Stimulated activated CD8-positive, alpha-beta memory T cell treated with anti-CD3 and anti-CD28 coated beads, Interleukin-12 subunit alpha, Interleukin-12 subunit beta, amount 100 ng/mL, for 24 hours (primary cell): ENCODE results near the gene TFF1.
A peak's percentile ranks its signal among the peaks of the same experiment; 100 is the strongest.
"Not testable (repeated sequence)": the region's sequence is repeated elsewhere in the genome, so short reads cannot be mapped to it uniquely, and the experiment has no call there.

Experiments used
- DNase-seq: peaks from one replicate; pipeline ENCODE4 v3.0.0-alpha.2; 2020; ENCODE audit errors: extremely low read depth

Gene TFF1

GRCh38 chr21:42366292-42367010 lies at the start of gene TFF1:
TFF1 (minus strand) TSS chr21:42366535; CDS start chr21:42366495, 40 bp downstream.
- DNase-seq = no peak

DNA sequence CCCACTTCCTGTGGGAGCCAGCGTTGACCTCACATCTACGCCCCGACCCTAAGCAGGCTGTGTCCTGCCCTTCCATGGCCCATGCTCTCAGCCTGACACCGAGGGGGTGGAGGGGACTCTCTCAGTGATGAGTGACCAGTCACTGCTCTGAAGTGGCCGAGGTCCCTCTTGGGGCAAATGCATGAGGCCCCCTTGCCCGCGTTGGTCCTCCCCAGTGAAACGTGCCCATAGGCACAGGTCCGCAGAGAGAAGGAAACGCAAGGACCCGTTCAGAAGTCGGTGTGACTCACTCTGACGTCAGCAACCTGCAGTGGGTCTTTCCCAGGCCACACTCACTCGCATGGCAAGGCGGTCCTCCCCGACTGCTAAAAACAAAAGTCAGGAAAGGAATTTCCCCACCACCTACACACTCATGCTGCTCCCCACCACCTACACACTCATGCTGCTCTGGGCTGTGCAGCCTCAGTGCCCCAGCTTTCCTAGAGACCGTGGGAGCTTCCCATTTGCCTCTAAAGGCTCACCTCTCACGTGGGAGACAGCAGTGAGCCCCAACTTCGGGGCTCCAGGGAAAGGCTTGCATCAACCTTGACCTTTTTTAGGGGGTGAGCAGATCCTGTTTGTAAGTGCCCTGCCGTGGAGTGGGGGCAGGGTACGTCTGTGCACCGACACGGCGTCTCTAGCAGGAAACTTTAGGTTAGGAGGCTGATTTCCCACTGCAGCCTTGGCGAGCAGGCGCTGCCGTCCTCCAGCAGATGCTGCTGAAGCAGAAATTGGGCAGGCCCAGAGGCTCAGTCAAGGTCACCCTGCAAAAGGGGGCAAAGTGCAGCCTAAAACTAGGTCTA lies 48.8 kb upstream of the TFF1 start:
- DNase-seq = peak; percentile 81

DNA sequence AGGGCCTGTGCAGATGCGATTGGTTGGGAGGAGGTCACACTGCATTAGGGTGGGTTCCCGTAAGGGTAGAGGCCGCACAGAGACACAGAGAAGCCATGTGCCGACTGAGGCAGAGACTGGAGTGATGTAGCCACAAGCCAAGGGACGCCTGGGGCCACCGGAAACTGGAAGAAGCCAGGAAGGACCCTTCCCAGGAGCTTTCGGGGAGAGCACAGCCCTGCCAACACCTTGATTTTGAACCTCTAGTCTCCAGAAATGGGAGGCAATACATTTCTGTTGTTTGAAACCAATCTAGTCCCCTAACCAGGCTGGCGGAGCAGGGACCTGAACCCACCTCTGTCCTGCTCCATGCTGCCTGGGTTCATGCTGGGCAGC lies 48.2 kb upstream of the TFF1 start:
- no peak for DNase-seq

DNA sequence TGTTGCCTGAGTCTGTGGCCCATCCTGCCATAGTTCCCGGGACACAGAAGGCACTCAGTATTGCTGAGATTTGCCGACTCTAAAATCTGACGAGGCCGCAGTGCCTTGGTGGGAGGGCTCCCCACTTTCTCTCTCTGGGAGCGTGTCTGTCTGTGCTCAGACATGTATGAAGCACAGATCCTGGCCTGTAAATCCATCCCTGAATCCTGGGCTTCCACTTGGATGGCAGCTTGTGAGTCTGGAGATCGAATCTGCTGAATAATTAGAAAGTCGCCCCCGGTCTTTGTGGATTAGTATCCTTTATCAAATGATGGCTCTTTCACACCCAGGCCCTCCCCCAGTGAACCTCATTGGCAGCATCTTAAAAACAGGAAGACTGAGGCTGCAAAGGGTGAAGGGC lies 47.7 kb upstream of the TFF1 start:
- no peak for DNase-seq

GRCh38 chr21:42413500-42413899 lies 47.2 kb upstream of the TFF1 start:
- DNase-seq = no peak

DNA sequence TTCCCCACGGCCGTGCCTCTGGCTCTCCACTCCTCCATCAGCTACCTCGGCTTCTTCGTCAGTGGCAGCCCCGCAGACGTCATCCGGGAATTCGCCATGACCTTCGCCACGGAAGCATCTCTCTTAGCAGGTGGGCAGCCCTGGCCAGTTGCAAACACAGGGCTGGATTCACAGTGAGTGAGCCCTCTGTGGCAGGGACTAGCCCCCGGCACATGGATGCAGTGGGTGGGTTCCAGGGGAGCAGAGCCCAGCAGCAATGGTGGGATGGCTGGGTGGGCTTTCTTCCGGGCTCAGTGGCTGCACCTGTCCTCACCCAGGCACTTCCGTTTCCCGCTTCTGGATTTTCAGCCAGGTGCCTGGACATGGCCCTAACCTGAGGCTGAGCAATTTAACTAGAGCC lies 46.8 kb upstream of the TFF1 start:
- no peak for DNase-seq

GRCh38 chr21:42412636-42412933 lies 46.2 kb upstream of the TFF1 start:
- DNase-seq = no peak

DNA sequence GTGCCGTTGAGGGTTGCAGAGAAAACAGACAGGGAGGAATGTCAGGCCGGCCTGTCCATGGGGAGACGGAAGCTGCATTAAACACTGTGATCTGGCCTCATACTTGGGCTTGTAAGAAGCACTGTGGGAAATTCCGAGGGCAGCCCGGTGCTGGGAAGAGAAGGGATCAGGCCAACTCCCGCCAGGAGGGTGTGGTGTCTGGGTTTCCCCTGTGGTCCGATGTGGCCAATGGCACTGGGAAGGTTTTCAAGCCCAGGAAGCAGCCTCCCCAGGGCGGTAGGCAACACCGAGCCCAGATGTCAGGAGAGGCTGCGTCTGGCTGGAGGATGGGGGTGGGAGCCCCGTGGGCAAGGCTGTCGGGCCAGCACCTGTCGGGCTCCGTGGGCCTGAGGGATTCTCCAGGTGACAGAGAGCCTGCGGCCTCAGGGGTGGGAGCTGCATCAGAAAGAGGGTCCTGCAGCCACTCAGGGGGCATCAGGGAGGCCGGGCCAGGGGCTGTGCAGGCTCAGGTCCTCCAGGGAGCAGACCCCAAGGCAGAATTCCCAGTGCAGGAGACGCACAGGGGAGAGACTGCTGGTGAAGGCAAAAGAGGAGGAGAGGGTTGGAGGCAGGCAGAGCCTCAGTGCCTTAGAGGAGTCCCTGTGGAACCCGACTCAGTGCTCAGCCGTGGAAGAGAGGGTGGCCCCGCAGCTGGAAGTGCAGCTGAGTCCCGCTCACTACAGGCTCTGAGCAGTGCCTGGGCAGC lies 45.7 kb upstream of the TFF1 start:
- DNase-seq = no peak

DNA sequence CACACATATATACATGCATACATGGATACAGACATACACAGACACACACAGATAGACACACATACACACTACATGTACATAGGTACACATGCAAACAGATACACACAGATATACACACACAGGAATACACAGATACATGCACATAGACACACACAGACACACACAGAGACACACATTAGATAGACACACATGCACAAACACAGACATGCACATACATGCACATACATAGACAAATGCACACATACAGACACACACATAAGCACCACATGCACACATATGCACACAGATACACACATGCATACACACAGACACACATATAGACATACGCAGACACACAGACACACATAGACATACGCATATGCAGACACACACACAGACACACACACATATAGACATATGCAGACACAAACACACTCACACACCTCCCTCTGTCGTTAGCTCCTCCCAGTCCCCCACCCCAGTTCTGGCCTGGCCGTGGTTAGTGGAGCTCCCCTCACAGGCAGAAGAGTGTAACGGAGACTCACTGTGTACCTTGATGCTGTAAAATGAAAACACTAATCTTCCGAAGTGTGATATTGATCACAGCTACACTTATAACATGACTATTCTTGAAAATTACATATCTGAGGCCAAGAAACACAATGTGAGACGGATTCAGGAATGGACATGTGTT lies 45.0 kb upstream of the TFF1 start:
- no peak for DNase-seq

- DNase-seq = no peak
These were observed 43.0 kb upstream of the TFF1 start for GRCh38 chr21:42409366-42409765.

- DNase-seq = not testable (repeated sequence)
These were observed 42.4 kb upstream of the TFF1 start for GRCh38 chr21:42408718-42409117.

GRCh38 chr21:42407476-42407875 lies 41.1 kb upstream of the TFF1 start:
- no peak for DNase-seq

- no peak for DNase-seq
These were observed 40.5 kb upstream of the TFF1 start for GRCh38 chr21:42406866-42407265.

DNA sequence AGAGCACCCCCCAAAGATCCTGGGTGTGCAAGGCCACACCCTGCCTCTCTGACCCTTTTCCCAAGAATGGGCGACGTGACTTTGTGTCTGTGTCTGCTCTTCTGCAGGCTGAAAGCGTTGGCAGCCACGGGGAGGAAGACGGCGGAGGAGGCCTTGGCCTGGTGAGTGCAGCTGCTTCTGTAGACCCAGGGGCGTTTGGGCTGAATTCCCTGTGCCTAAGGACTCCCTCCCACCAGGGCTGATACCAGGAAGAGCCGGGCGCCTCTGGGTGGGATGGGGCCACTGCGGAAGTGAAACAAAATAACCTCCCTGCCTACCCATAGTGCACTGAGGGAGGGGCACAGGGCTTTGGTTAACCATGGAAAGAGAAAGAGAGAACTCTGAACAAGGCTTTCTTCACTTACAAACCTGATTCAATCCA lies 39.9 kb upstream of the TFF1 start:
- DNase-seq = no peak

DNA sequence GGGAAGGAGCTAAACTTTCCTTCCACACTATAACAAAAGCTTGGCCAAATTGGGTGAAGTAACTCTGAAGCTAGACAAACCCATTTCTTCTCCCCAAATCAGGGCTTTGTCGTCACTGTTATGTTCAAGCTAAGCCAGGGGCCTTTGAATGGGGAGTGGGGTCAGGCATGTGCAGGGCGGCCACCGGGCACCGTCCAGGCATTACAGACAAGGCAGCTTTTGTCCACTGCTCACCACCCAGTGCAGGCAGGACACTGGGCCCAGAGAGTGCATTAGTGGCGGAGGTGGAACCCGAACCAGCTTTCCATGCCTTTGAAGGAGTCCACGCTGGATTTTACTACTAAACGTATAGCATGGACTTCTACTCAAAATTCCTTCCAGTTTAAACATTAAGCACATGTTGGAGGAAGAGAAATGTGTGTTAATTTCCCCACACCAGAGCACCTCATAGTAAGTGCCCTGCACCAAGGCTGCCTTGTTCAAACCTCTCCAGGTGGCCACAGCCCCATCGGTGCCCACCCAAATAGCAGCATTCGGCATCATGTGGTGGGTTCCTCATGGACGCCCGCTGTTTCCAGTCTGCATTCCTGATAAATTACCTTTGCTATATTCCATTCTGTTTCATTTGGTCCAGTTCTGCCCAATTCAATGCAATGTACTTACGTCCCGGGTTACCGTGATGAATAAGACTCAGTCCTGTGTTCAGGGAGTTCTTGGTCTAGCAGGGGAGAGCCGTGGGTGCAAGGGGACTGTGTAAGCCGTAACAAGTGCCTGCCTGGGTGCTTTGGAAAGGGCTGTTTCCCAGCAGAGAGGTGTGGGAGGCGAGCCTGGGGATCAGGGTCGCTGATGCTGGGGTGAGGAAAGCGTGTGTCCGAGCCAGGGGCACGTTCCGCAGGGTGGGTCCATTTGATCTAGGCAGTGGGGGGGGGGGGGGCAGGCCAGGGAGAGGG lies 39.0 kb upstream of the TFF1 start:
- no peak for DNase-seq

DNA sequence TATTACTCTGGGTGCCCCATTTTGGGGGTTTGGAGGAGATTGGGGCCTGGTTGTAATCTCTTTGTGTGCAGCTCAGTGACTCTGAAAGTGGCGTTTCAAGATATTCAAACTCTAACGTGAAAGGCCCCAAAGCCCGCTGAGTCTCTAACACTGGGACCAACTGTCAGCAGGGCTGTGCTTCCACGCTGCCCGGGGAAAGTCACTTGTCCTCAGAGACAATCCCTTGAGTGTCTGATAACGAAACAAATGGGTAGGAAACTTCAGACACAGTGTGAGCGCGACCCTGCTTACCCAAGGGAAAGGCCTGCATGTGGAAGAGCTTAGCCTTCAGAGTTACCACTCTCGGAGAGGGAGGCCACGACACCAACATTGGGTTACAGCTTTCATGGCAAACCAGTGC lies 38.2 kb upstream of the TFF1 start:
- DNase-seq = no peak

DNA sequence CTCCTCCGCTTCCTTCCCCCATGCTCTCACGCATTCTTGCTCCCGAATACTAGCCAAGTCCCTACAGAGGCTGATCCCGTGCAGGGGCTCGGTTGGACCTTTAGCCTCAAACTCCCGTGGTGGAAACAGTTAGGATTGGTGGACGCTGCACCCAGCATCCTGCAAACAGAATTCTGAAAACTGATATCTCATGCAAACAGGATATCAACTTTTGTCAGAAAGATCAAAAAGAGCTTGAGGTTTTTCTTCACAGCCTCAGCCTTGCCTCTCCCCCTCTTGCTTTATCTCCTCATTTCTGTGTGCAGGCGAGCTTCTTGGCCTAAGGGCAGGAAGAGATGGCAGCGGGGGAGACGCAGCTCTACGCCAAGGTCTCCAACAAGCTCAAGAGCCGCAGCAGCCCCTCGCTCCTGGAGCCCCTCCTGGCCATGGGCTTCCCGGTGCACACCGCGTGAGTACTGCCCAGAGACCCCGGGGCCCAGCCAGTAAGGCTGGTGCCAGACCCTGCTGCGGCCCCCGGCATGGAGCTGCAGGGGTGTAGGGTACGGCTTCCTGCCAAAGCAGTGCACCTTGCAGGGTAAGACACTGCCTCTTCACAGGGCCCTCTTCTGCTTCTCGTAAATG lies 37.4 kb upstream of the TFF1 start, which contains the start of gene UBASH3A:
Gene UBASH3A (plus strand): TSS at position 292 of the 621 bp plus-strand sequence. CDS start 44 bp downstream, at position 336.
- no peak for DNase-seq

GRCh38 chr21:42401820-42402251 lies 35.5 kb upstream of the TFF1 start:
- DNase-seq = no peak

DNA sequence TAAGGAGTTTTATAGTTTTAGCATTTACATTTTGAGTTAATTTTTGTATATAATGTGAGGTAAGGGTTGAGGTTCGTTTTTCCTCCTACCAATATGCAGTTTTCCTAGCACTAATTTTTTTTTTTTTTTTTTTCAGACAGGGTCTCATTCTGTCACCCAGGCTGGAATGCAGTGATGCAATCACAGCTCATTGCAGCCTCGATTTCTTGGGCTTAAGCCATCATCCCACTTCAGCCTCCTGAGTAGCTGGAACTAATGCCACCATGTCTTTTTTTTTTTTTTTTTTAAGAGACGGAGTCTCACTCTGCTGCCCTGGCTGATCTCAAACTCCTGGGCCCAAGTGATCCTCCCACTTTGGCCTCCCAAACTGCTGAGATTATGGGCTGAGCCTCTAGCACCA lies 34.8 kb upstream of the TFF1 start:
- DNase-seq = no peak

DNA sequence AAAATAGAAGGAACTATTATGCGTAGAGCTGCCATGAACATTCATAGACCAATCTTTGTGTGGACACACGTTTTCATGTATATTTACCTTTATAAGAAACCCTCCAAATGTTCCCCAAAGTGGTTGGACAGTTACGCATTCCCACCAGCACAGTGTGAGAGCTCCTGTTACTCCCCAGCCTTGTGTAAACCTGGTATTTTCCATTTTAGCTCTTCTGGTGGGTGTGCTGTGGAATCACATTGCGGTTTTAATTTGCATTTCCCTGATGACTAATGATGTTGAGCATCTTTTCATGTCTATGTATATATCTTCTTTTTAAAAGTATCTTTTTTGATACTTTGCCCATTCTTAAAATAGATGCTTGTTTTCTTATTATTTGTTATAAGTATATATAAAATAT lies 34.2 kb upstream of the TFF1 start:
- DNase-seq = no peak
